ENCODE results near the gene TMEM131L.
"Not testable (repeated sequence)": the region's sequence is repeated elsewhere in the genome, so short reads cannot be mapped to it uniquely, and the experiment has no call there.

The TMEM131L gene

DNA sequence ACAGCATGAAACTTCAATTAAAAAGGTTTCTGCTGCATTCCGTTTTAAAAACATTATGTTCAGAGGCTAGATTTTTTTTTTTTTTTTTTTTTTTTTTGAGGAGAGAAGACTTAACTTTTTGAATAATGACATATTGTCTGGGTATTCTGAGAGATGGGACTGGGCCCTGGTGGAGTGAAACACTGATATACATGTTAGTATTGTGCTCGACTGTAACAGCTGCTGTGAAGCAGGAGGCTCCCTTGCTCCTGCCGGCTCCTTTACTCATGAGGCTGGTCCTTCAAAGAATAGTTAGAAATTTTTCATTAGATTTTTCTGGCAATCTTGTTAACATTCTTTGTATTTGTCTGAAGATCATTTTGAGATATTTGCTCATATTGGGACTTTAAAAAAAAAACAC, 73.3 kb downstream of the TMEM131L start:
- DNase-seq (ENCODE audit: low read depth), result no peak

GRCh38 chr4:153541456-153542096, 75.4 kb downstream of the TMEM131L start:
- no peak for DNase-seq (ENCODE audit: low read depth)

GRCh38 chr4:153542131-153542530, 76.0 kb downstream of the TMEM131L start:
- no peak for DNase-seq (ENCODE audit: low read depth)

GRCh38 chr4:153542834-153543233, 76.7 kb downstream of the TMEM131L start:
- no peak for DNase-seq (ENCODE audit: low read depth)

DNA sequence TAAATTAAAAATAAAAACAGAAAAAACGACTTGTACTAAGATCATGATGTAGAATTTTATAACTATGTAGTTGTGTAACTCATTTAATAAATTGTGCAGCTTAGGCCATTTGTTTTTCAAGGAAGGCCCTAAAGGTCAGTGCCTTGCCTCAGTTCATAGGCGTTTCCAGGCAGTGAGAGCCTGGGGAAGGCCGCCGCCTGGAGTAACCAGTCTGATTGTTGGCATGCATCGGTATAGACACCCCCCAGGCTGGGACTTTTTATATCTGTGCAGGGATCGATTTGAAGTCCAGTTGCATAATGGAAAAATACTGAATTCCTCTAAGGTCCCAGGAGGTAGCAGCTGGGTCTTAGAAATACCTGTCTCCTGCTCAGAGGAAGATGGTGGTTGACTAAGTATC, 77.2 kb downstream of the TMEM131L start:
- no peak for DNase-seq (ENCODE audit: low read depth)

DNA sequence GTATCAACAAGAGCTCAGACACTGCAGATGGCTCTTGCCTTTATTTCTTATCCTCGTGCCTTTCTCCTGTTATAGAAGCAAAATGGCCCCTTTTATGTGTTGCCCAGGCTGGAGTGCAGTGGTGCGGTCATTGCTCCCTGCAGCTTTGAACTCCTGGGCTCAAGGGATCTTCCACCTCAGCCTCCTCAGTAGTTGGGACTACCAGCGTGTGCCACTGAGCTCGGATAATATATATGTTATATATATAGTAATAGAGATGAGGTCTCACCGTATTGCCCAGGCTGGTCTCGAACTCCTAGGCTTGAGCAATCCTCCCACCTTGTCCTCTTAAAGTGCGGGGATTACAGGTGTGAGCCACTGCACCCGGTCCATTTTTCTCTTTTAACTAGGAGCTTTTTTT, 79.7 kb downstream of the TMEM131L start:
- DNase-seq (ENCODE audit: low read depth), result no peak

GRCh38 chr4:153546280-153546679, 80.1 kb downstream of the TMEM131L start:
- DNase-seq (ENCODE audit: low read depth), result no peak

DNA sequence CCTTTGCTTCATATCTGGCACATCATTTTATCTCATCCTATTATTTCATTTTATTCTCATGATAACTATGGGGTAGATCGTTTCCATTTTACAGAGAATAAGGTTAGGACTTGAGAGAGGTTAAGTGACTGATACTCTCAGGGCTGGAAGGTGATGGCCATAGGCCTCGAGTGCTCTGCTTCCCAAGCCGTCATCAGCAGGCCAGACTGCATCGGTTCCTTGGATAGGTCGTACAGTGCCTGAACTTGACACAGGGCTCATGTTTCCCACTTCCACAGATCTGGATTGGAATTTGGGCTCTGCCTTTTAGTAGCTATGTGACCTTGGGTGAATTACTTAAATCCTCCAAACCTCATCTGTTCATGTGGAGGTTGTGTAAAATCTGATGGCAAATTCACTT, 81.4 kb downstream of the TMEM131L start:
- no peak for DNase-seq (ENCODE audit: low read depth)

DNA sequence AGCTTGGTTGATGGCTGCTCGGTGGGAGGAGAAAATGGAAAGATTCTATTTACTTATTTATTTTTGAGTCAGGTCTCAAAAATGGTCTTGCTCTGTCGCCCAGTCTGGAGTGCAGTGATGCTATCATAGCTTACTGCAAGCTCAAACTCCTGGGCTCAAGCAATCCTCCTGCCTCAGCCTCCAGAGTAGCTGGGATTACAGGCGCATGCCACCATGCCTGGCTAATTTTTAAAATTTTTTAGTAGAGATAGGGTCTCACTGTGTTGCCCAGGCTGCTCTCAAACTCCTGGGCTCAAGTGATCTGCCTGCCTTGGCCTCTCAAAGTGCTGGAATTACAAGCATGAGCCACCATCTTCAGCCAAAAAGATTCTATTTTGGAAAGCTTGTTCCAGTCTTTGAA, 82.7 kb downstream of the TMEM131L start:
- not testable (repeated sequence) for DNase-seq (ENCODE audit: low read depth)

DNA sequence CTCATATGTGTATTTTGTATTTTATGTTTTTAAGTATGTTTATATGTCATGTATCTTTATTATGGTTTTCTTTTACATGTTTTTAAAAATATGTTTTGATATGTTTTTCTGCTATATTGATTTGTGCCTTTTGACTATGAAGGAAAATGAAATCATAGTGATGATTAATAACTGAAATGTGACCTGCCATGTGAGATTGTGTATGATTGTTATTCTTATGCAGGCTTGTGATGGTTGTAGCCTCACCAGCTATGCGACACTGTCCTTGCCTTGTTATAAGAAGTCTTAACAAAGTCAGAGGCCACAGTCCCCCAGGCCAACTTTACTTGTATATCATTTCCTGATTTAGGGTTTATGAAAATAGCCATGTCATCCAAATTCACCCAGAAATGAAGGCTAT, 83.2 kb downstream of the TMEM131L start:
- DNase-seq (ENCODE audit: low read depth), result no peak

DNA sequence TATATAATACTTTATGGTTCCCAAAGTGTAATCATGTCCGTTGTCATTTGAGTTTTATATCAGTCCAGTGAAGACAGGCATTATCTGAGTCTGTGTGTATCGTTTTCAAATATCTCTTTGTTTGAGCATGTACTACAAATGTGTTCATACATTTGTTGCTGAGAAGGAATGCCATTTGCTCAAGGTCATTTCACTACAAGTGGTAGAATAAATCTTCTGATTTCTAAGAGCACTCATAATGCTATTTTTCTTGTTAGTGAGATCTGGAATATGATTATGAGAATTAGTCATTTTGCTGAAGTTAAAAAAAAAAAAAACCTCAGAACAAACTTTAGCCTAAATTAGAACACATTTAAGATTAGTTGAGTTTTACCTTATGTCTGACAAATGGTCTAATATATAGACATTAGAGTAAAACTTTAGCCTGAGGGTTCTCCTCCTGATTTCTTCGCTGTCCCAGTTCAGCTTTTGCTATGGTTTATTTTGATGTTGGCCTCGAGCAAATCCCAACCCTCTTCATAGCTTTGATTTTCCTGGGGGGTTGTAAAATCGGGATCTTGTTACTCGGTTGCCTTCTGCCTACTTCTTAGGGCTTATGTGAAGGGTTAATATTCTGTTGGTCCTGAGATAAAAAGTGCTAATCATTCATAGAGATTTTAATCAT, 87.1 kb downstream of the TMEM131L start:
- no peak for DNase-seq (ENCODE audit: low read depth)

DNA sequence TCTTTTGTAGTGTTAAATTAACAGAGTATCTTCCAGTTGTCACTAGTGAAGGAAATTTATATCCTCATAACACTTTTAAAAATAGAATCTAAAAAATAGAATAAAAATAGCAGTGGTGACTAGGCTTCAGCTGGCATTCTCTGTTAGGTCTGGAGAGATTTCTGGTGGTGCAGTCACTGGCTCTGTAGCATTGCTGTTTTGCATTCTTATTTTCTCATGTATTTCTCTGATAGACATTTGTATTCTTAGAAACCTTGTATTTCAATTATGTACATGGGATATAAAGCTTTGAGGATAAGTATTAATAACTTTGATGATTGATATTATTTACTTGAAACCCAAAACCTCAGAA, 87.6 kb downstream of the TMEM131L start:
- DNase-seq (ENCODE audit: low read depth), result no peak

GRCh38 chr4:153555730-153556434, 89.7 kb downstream of the TMEM131L start:
- no peak for DNase-seq (ENCODE audit: low read depth)

GRCh38 chr4:153556435-153556815, 90.3 kb downstream of the TMEM131L start:
- no peak for DNase-seq (ENCODE audit: low read depth)

- DNase-seq (ENCODE audit: low read depth), result no peak
Observed at GRCh38 chr4:153560908-153561307, 94.7 kb downstream of the TMEM131L start.

DNA sequence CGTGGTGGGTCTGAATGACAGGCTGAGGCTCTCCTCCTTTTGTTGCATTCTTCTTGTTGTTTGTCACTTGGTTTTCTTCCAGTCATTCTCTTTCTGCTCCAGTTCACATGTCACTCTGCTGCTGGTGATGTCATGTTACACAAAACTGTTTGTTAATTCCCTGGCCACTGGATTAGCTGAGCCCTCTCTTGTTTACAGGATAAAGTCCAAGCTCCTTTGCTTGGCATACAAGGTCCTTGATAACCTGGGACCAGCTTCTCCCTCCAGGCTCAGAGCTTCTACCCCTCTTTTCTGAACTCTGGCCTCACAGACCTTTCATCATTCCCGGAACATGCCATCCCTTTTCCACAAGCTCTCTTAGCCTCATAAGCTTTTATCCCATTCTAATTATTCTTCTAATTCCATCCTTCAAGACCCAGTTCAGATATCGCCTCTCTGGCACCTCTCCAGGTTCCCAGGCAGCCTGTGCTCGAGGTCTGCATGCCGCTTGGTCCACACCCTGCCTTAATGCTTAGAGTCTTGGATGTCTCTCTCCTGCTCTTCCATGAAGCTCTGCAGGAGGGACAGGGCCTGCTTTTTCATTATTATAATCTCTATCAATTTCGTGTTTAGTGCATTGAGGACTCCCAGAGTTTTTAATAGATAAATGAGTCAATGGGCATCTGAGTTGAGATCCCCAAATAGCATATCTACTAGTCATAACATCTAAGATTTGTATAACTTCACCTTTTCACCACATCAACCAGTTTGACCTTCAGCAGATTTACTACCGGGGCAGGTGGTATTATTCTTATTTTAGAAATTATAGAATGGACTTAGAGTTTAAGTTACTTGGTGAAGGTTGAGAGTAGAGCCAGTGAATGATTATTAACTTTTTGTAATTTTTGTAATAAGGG, 98.7 kb downstream of the TMEM131L start:
- no peak for DNase-seq (ENCODE audit: low read depth)

DNA sequence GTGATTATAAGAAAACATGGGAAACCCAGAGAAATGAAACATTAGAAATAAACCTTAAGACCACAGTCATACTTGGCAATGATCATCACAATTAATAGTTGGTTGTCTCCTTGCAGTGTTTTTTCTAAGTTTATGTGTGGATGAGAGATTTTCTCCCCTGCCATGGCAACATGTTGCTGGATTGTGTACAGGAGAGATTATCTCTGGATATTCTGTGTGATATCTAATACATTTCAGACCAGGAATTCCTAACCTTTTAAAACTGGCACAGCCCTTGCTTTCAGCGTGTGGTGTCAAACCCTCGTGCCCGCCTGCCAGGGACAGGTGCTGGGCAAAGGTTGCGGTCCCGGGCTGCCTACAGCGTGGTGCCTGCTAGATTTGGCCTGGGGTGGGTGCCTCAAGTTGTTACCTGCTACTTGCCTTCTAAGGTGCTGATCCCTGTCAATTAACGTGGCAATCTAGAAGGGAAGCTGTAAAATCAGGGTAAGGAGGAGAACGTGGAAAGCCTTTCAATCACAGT, 100.5 kb downstream of the TMEM131L start:
- DNase-seq (ENCODE audit: low read depth), result no peak

GRCh38 chr4:153567660-153568059, 101.5 kb downstream of the TMEM131L start:
- DNase-seq (ENCODE audit: low read depth), result not testable (repeated sequence)

GRCh38 chr4:153570228-153570973, 104.2 kb downstream of the TMEM131L start:
- DNase-seq (ENCODE audit: low read depth), result no peak

DNA sequence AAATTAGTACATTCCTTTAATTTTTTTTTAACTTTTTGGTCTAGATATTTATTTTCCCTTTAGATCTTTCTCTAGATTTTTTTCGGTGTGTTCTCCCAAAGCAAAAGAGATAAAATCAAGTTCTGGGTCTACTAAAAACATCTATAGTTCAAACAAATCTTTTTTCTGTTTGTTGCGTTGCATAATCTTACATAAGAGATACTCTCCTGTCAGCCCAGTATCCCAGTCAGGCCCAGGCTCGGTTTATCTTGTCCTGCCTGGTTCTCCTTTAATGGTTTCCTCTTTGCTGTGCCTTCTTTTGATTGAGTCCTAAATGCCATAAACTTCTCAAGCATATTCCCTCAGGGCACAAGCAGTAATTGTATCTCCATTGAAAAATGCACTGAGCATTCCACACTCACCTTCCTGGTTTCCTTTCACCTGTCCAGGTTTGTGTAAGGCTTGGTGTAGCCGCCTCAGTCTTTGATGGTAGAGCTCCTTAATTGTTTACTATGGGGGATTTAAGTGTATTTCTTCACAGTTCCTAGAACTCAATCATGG, 104.9 kb downstream of the TMEM131L start:
- no peak for DNase-seq (ENCODE audit: low read depth)

DNA sequence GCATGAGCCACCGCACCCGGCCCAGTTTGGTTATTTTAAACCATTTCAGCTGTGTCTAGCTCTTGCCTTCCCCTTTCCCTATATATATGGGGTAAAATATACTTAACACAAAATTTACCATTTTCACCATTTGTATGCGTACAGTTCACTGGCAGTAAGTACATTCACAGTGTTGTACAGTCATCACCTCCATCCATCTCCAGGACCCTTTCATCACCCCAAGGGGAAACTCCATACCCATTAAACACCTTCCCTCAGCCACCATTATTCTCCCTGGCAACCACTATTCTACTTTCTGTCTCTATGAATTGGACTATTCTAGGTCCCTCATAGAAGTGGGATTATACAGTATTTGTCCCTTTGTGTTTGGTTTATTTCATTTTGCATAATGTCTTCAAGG, 106.4 kb downstream of the TMEM131L start:
- DNase-seq (ENCODE audit: low read depth), result no peak
